ENCODE data around the gene ATF7. TPM values are rescaled to one million over a fixed set of nuclear protein-coding genes. Genes with fewer than 3 reads are reported as not detected.
"Not testable (repeated sequence)": the region's sequence is repeated elsewhere in the genome, so short reads cannot be mapped to it uniquely, and the experiment has no call there.

Gene ATF7
- total and polyA plus RNA-seq, 5 donors from 2014 or later: 11.6 to 41.0 (median 15.8) TPM

GRCh38 chr12:53481939-53482586, 144.1 kb downstream of the ATF7 start:
- DNase-seq (peak in 1 of 3 donors; percentile 18), ATAC-seq (ENCODE audit: low read depth in 2 of 2) (peak; percentile 29 to 42)
- H3K27me3 ChIP-seq (ENCODE audit: control insufficient read depth, insufficient read depth, low read length): no peaks in the 10 kb centered on the region
- peaks cover 78% of the 10 kb centered on the region for H3K36me3 ChIP-seq (ENCODE audit: control insufficient read depth, insufficient read depth, low read length)
- Mint-ChIP-seq H3K9me3 (no peaks in the 10 kb centered on the region), H3K36me3 (peaks cover 26% of the 10 kb centered on the region), H3K4me1 (peaks cover 0 to 17% (median 8%) of the 10 kb centered on the region in 4 donors), H3K27ac (peak overlapping the region in 2 of 3 donors; percentile 35 to 59), H3K4me3 (peak overlapping the region in 1 of 4 donors; percentile 66), H3K27me3 (no peaks in the 10 kb centered on the region)
- no peak overlapping the region for H3K4me3 ChIP-seq (ENCODE audit: low read depth, low read length)
- H3K27ac ChIP-seq (ENCODE audit: insufficient read depth, low read length, poor library complexity, severe bottlenecking): no peak overlapping the region
- no peaks in the 10 kb centered on the region for H3K9me3 ChIP-seq (ENCODE audit: control insufficient read depth in 2 of 2, low read length in 2 of 2)
- H3K4me1 ChIP-seq (ENCODE audit: control insufficient read depth, insufficient read depth, low read length, poor library complexity, severe bottlenecking): peaks cover 2% of the 10 kb centered on the region

- H3K27me3 ChIP-seq (ENCODE audit: control insufficient read depth, insufficient read depth, low read length); H3K9me3 Mint-ChIP-seq; H3K4me3 Mint-ChIP-seq; H3K4me1 ChIP-seq (ENCODE audit: control insufficient read depth, insufficient read depth, low read length, poor library complexity, severe bottlenecking); DNase-seq; H3K27ac ChIP-seq (ENCODE audit: insufficient read depth, low read length, poor library complexity, severe bottlenecking); H3K4me3 ChIP-seq (ENCODE audit: low read depth, low read length); H3K9me3 ChIP-seq (ENCODE audit: control insufficient read depth in 2 of 2, low read length in 2 of 2); ATAC-seq (ENCODE audit: low read depth in 2 of 2); H3K27ac Mint-ChIP-seq; H3K27me3 Mint-ChIP-seq: not testable (repeated sequence)
- Mint-ChIP-seq H3K4me1 (peaks cover 0 to 23% (median 11%) of the 10 kb centered on the region in 4 donors), H3K36me3 (peaks cover 32% of the 10 kb centered on the region)
- peaks cover 84% of the 10 kb centered on the region for H3K36me3 ChIP-seq (ENCODE audit: control insufficient read depth, insufficient read depth, low read length)
Observed at GRCh38 chr12:53481458-53481857, 144.7 kb downstream of the ATF7 start.

- Histone ChIP-seq H3K4me1 (ENCODE audit: control insufficient read depth, insufficient read depth, low read length, poor library complexity, severe bottlenecking) (peaks cover 2% of the 10 kb centered on the region), H3K27me3 (ENCODE audit: control insufficient read depth, insufficient read depth, low read length) (no peaks in the 10 kb centered on the region), H3K9me3 (ENCODE audit: control insufficient read depth in 2 of 2, low read length in 2 of 2) (no peaks in the 10 kb centered on the region), H3K27ac (ENCODE audit: insufficient read depth, low read length, poor library complexity, severe bottlenecking) (no peak overlapping the region), H3K36me3 (ENCODE audit: control insufficient read depth, insufficient read depth, low read length) (peaks cover 86% of the 10 kb centered on the region), H3K4me3 (ENCODE audit: low read depth, low read length) (no peak overlapping the region)
- peak overlapping the region in 1 of 3 donors; percentile 76 for H3K27ac Mint-ChIP-seq
- no peaks in the 10 kb centered on the region for H3K9me3 Mint-ChIP-seq
- H3K27me3 Mint-ChIP-seq: no peaks in the 10 kb centered on the region
- H3K36me3 Mint-ChIP-seq: peaks cover 37% of the 10 kb centered on the region
- peaks cover 0 to 25% (median 13%) of the 10 kb centered on the region in 4 donors for H3K4me1 Mint-ChIP-seq
- H3K4me3 Mint-ChIP-seq: no peak overlapping the region
- ATAC-seq (ENCODE audit: low read depth in 2 of 2): no peak
- no peak for DNase-seq
Observed at GRCh38 chr12:53480491-53481442, 145.4 kb downstream of the ATF7 start.

GRCh38 chr12:53479331-53479730, 146.9 kb downstream of the ATF7 start:
- H3K36me3 Mint-ChIP-seq: peaks cover 42% of the 10 kb centered on the region
- no peaks in the 10 kb centered on the region for H3K27me3 Mint-ChIP-seq
- no peak for DNase-seq
- Histone ChIP-seq H3K27me3 (ENCODE audit: control insufficient read depth, insufficient read depth, low read length) (no peaks in the 10 kb centered on the region), H3K27ac (ENCODE audit: insufficient read depth, low read length, poor library complexity, severe bottlenecking) (no peak overlapping the region), H3K9me3 (ENCODE audit: control insufficient read depth in 2 of 2, low read length in 2 of 2) (no peaks in the 10 kb centered on the region), H3K4me1 (ENCODE audit: control insufficient read depth, insufficient read depth, low read length, poor library complexity, severe bottlenecking) (peaks cover 9% of the 10 kb centered on the region), H3K36me3 (ENCODE audit: control insufficient read depth, insufficient read depth, low read length) (peaks cover 86% of the 10 kb centered on the region), H3K4me3 (ENCODE audit: low read depth, low read length) (no peak overlapping the region)
- H3K27ac Mint-ChIP-seq: peak overlapping the region in 1 of 3 donors; percentile 20
- H3K9me3 Mint-ChIP-seq: no peaks in the 10 kb centered on the region
- no peak overlapping the region for H3K4me3 Mint-ChIP-seq
- H3K4me1 Mint-ChIP-seq: peaks cover 2 to 38% (median 22%) of the 10 kb centered on the region in 4 donors
- no peak for ATAC-seq (ENCODE audit: low read depth in 2 of 2)

- Mint-ChIP-seq H3K9me3 (no peaks in the 10 kb centered on the region), H3K36me3 (peaks cover 46% of the 10 kb centered on the region), H3K4me3 (no peak overlapping the region), H3K27ac (peak overlapping the region in 2 of 3 donors; percentile 20 to 49), H3K4me1 (peaks cover 7 to 43% (median 27%) of the 10 kb centered on the region in 4 donors), H3K27me3 (no peaks in the 10 kb centered on the region)
- no peak overlapping the region for H3K4me3 ChIP-seq (ENCODE audit: low read depth, low read length)
- no peaks in the 10 kb centered on the region for H3K27me3 ChIP-seq (ENCODE audit: control insufficient read depth, insufficient read depth, low read length)
- no peak overlapping the region for H3K27ac ChIP-seq (ENCODE audit: insufficient read depth, low read length, poor library complexity, severe bottlenecking)
- H3K36me3 ChIP-seq (ENCODE audit: control insufficient read depth, insufficient read depth, low read length): peaks cover 87% of the 10 kb centered on the region
- H3K9me3 ChIP-seq (ENCODE audit: control insufficient read depth in 2 of 2, low read length in 2 of 2): no peaks in the 10 kb centered on the region
- ATAC-seq (ENCODE audit: low read depth in 2 of 2): no peak
- H3K4me1 ChIP-seq (ENCODE audit: control insufficient read depth, insufficient read depth, low read length, poor library complexity, severe bottlenecking): peaks cover 14% of the 10 kb centered on the region
- DNase-seq: no peak
Observed at GRCh38 chr12:53478865-53479264, 147.3 kb downstream of the ATF7 start.

DNA sequence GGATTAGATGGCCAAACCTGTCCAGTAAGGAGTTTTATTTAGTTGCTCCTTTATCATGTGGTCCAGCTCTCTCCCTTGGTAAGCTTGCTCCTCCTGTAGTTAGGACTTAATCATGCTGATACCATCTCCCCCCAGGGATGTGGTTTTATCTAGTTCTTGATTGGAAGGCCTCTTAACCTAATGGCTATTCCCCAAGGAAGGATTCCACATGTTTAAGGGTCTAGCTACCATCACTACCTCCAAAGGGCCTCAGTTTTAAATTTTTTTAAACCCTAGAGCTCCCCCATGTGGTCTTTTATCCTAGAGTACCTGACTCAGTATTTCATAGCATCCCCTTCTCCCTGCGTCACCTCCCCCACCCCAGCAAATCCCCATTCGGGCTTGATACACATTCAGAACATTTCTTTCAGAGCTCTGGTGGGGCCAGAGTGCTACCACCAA, 149.4 kb downstream of the ATF7 start:
- Mint-ChIP-seq H3K4me3 (peak overlapping the region in 2 of 4 donors; percentile 42 to 44), H3K9me3 (no peaks in the 10 kb centered on the region), H3K4me1 (peaks cover 15 to 57% (median 41%) of the 10 kb centered on the region in 4 donors), H3K36me3 (peaks cover 48% of the 10 kb centered on the region), H3K27me3 (no peaks in the 10 kb centered on the region), H3K27ac (peak overlapping the region in 2 of 3 donors; percentile 71 to 74)
- H3K9me3 ChIP-seq (ENCODE audit: control insufficient read depth in 2 of 2, low read length in 2 of 2): no peaks in the 10 kb centered on the region
- no peaks in the 10 kb centered on the region for H3K27me3 ChIP-seq (ENCODE audit: control insufficient read depth, insufficient read depth, low read length)
- peaks cover 88% of the 10 kb centered on the region for H3K36me3 ChIP-seq (ENCODE audit: control insufficient read depth, insufficient read depth, low read length)
- peak overlapping the region; percentile 55 for H3K27ac ChIP-seq (ENCODE audit: insufficient read depth, low read length, poor library complexity, severe bottlenecking)
- no peak overlapping the region for H3K4me3 ChIP-seq (ENCODE audit: low read depth, low read length)
- peaks cover 20% of the 10 kb centered on the region for H3K4me1 ChIP-seq (ENCODE audit: control insufficient read depth, insufficient read depth, low read length, poor library complexity, severe bottlenecking)
- DNase-seq (no peak), ATAC-seq (ENCODE audit: low read depth in 2 of 2) (peak in 1 of 2 donors; percentile 21)

DNA sequence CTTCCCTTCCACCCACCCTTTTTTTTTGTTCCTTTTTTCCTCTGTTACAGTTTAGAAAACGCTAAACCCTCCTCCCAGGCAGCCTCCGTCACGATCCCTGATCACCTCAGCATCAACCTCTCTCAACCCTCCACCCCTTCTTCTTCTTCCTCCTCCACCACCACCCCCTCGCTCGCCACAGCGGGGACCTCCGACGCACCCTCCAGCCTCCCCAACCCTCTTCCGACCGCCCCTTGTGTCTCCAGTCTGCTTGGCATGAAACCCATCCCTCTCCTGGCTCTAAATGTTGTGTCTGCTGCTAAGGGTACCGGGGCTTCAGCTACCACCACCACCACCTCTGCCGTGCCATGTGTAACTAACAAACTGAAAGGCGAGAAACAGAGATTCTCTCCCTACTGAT, 151.4 kb downstream of the ATF7 start:
- peak overlapping the region; percentile 17 to 56 (median 40) for H3K4me3 Mint-ChIP-seq
- H3K9me3 ChIP-seq (ENCODE audit: control insufficient read depth in 2 of 2, low read length in 2 of 2): no peaks in the 10 kb centered on the region
- H3K27ac Mint-ChIP-seq: peak overlapping the region; percentile 2 to 94 (median 84)
- H3K4me1 Mint-ChIP-seq: peaks cover 25 to 64% (median 40%) of the 10 kb centered on the region in 4 donors
- no peaks in the 10 kb centered on the region for H3K27me3 ChIP-seq (ENCODE audit: control insufficient read depth, insufficient read depth, low read length)
- peaks cover 54% of the 10 kb centered on the region for H3K36me3 Mint-ChIP-seq
- DNase-seq (no peak), ATAC-seq (ENCODE audit: low read depth in 2 of 2) (no peak)
- H3K27me3 Mint-ChIP-seq: no peaks in the 10 kb centered on the region
- H3K4me1 ChIP-seq (ENCODE audit: control insufficient read depth, insufficient read depth, low read length, poor library complexity, severe bottlenecking): peaks cover 18% of the 10 kb centered on the region
- H3K36me3 ChIP-seq (ENCODE audit: control insufficient read depth, insufficient read depth, low read length): peaks cover 94% of the 10 kb centered on the region
- H3K9me3 Mint-ChIP-seq: no peaks in the 10 kb centered on the region
- H3K27ac ChIP-seq (ENCODE audit: insufficient read depth, low read length, poor library complexity, severe bottlenecking): no peak overlapping the region
- H3K4me3 ChIP-seq (ENCODE audit: low read depth, low read length): peak overlapping the region; percentile 15
